Smooth muscle cell (in vitro differentiated cells): Measurements from ENCODE around the gene DYNC1LI1. TPM values are rescaled to one million over a fixed set of nuclear protein-coding genes. Genes with fewer than 3 reads are reported as not detected.

Experiments
- DNase-seq: peaks from one replicate; lab custom pipeline; 2025; ENCODE audit not compliant: unreplicated experiment; lab: John Stamatoyannopoulos, UW
- H2AFZ ChIP-seq: fragments of 200-600 bp; sonication (generic); 2 replicates; pipeline ENCODE4 v1.6.0; 2016; ENCODE audit warnings: antibody characterized with exemption, low read depth, mild to moderate bottlenecking
- H3F3A ChIP-seq: fragments of 200-600 bp; sonication (generic); 2 replicates; pipeline ENCODE4 v1.6.0; 2017; ENCODE audit warnings: antibody characterized with exemption, low read depth
- H3K27ac ChIP-seq: fragments of 200-600 bp; sonication (generic); 2 replicates; pipeline ENCODE4 v1.5.1; 2016; ENCODE audit warnings: low read depth, mild to moderate bottlenecking
- H3K27me3 ChIP-seq: fragments of 200-600 bp; sonication (generic); 2 replicates; pipeline ENCODE4 v1.6.1; 2016; ENCODE audit warnings: low read depth, mild to moderate bottlenecking
- H3K36me3 ChIP-seq: fragments of 200-600 bp; sonication (generic); 2 replicates; pipeline ENCODE4 v1.5.1; 2016; ENCODE audit warnings: low read depth
- H3K4me1 ChIP-seq: fragments of 200-600 bp; sonication (generic); 2 replicates; pipeline ENCODE4 v1.5.1; 2016; ENCODE audit warnings: low read depth
- H3K4me2 ChIP-seq: fragments of 200-600 bp; sonication (generic); 2 replicates; pipeline ENCODE4 v1.6.0; 2016; ENCODE audit warnings: mild to moderate bottlenecking
- H3K4me3 ChIP-seq: fragments of 200-600 bp; sonication (generic); 2 replicates; pipeline ENCODE4 v1.5.1; 2016; ENCODE audit warnings: mild to moderate bottlenecking
- H3K79me2 ChIP-seq: fragments of 200-600 bp; sonication (generic); 2 replicates; pipeline ENCODE4 v1.6.0; 2016; ENCODE audit warnings: low read depth, mild to moderate bottlenecking
- H3K9ac ChIP-seq: fragments of 200-600 bp; sonication (generic); 2 replicates; pipeline ENCODE4 v1.6.0; 2016; ENCODE audit warnings: low read depth
- H3K9me3 ChIP-seq: fragments of 200-600 bp; sonication (generic); replicated peaks from 2 replicates; pipeline ENCODE4 v1.5.1; 2016; ENCODE audit warnings: low read depth
- H4K20me1 ChIP-seq: fragments of 200-600 bp; sonication (generic); 2 replicates; pipeline ENCODE4 v1.6.0; 2016; ENCODE audit warnings: low read depth
- WGBS: methylation state at CpG from one replicate; pipeline ENCODE4 v1.1.7; 2016; ENCODE audit warnings: low lambda C conversion rate; 5-methylcytosine and 5-hydroxymethylcytosine counted together
- polyA plus RNA-seq: library from polyadenylated mRNA; unstranded; fragments of >200 nt; fragmentation: Nextera tagmentation; extraction: Ambion mirVana; gene quantifications from 2 replicates; pipeline ENCODE4 v1.2.1, GENCODE V29; 2016
- total RNA-seq: library from RNA; depleted of rRNA; stranded (reverse); fragments of >200 nt; gene quantifications from 2 replicates; pipeline ENCODE4 v1.2.3, GENCODE V29; 2014
- TF ChIP-seq, protein P1 (sequence below): fragments of 200-600 bp; sonication (generic); IDR thresholded peaks from 2 replicates; pipeline ENCODE4 v1.5.1; 2017; ENCODE audit warnings: borderline replicate concordance, mild to moderate bottlenecking, antibody characterized with exemption; ENCODE audit not compliant: insufficient read depth, poor library complexity, severe bottlenecking

The DYNC1LI1 gene
- total and polyA plus RNA-seq, 2 experiments from 2014 or later = 31.0 to 72.6 TPM

DNA sequence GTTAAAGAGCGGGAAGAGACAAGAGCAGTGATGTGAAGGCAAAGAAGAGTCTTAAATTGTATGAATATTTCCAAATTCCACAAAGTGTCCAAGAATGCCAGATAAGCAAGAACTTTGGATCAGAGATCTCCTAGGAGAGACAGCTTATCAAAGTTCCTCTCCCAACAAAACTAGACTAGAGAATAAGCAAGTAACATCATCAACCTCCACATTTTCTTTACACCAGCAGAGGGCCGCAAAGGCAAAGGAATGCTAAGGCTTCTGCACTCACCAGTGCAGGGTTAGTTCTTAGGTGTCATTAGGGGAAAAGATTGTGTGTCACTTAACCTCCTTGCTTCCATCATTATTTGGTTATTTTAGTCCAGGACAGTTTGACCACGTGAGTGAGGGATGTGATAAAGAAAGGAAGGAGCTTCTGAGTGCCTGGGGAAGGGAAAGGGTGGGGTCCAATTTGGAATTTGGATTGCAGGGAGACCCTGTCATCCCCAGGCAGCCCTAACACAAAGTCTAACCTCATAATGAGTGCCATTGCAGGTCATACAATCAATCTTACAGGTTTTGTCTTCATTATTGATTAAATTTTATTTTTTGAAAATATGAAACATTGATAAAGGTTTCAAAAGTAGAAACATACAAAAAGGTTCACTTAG, 60.5 kb downstream of the DYNC1LI1 start:
- Histone ChIP-seq H3K4me2 (no peak overlapping the region), H3K9me3 (no peaks in the 10 kb centered on the region), H3K79me2 (no peaks in the 10 kb centered on the region), H3K27me3 (no peaks in the 10 kb centered on the region), H3K27ac (no peak overlapping the region), H3K9ac (no peak overlapping the region), H3K4me1 (no peaks in the 10 kb centered on the region), H4K20me1 (no peaks in the 10 kb centered on the region), H3K4me3 (no peak overlapping the region), H3K36me3 (no peaks in the 10 kb centered on the region), H2AFZ (no peak overlapping the region), H3F3A (no peaks in the 10 kb centered on the region)
- DNase-seq = peak; percentile 1
- TF ChIP-seq, protein P1, sequence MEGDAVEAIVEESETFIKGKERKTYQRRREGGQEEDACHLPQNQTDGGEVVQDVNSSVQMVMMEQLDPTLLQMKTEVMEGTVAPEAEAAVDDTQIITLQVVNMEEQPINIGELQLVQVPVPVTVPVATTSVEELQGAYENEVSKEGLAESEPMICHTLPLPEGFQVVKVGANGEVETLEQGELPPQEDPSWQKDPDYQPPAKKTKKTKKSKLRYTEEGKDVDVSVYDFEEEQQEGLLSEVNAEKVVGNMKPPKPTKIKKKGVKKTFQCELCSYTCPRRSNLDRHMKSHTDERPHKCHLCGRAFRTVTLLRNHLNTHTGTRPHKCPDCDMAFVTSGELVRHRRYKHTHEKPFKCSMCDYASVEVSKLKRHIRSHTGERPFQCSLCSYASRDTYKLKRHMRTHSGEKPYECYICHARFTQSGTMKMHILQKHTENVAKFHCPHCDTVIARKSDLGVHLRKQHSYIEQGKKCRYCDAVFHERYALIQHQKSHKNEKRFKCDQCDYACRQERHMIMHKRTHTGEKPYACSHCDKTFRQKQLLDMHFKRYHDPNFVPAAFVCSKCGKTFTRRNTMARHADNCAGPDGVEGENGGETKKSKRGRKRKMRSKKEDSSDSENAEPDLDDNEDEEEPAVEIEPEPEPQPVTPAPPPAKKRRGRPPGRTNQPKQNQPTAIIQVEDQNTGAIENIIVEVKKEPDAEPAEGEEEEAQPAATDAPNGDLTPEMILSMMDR = peak; percentile 76
- WGBS = 35% methylated on average over 3 of the region's 3 CpGs

DNA sequence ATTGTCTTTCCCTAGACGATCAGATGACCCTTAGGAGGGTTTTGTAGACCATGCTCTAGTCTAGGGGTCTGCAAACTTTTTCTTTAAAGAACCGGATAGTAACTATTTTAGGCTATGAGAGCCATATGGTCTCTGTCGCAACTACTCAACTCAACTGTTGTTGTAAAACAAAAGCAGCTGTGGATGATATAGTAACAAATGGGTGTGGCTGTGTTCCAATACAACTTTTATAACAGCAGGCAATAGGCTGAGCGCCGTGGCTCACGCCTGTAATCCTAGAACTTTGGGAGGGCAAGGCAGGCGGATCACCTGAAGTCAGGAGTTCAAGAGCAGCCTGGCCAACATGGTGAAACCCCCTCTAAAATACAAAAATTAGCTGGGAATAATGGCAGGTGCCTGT, 61.9 kb downstream of the DYNC1LI1 start:
- no peak overlapping the region for H2AFZ ChIP-seq
- no peak overlapping the region for H3K4me2 ChIP-seq
- DNase-seq = no peak
- no peaks in the 10 kb centered on the region for H3K9me3 ChIP-seq
- no peaks in the 10 kb centered on the region for H3F3A ChIP-seq
- no peaks in the 10 kb centered on the region for H3K79me2 ChIP-seq
- H3K27ac ChIP-seq = no peak overlapping the region
- no peak overlapping the region for H3K4me3 ChIP-seq
- no peaks in the 10 kb centered on the region for H3K4me1 ChIP-seq
- no peak overlapping the region for H3K9ac ChIP-seq
- TF ChIP-seq, protein P1 = no peak
- H3K27me3 ChIP-seq = no peaks in the 10 kb centered on the region
- H4K20me1 ChIP-seq = no peaks in the 10 kb centered on the region
- H3K36me3 ChIP-seq = no peaks in the 10 kb centered on the region
- 89% methylated on average over 7 of the region's 7 CpGs for WGBS

GRCh38 chr3:32506466-32506865, 64.2 kb downstream of the DYNC1LI1 start:
- Histone ChIP-seq H3K27ac (no peak overlapping the region), H3F3A (peaks cover 3% of the 10 kb centered on the region), H3K36me3 (no peaks in the 10 kb centered on the region), H3K79me2 (peaks cover 4% of the 10 kb centered on the region), H3K27me3 (no peaks in the 10 kb centered on the region), H2AFZ (no peak overlapping the region), H3K4me3 (no peak overlapping the region), H3K9ac (no peak overlapping the region), H3K4me1 (peaks cover 5% of the 10 kb centered on the region), H4K20me1 (peaks cover 6% of the 10 kb centered on the region), H3K4me2 (no peak overlapping the region), H3K9me3 (no peaks in the 10 kb centered on the region)
- DNase-seq = no peak
- 93% methylated on average over 4 of the region's 4 CpGs for WGBS
- TF ChIP-seq, protein P1 = no peak

DNA sequence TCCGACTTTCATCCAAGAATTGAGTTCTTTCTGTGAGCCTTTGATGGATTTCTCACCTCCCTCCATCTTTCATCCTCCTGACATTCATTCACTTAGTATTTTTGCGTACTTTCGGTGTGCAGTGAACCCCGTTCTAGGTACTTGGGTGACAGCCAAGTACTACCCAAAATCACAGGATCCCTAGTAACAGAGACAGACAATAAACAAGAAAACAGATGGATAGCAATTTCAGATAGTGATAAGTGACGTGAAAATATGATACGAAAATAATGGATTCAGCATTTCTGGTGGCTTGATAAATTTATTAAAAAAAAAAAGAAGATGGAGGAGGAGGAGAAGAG, 67.7 kb downstream of the DYNC1LI1 start:
- no peaks in the 10 kb centered on the region for H3K27me3 ChIP-seq
- H3K4me2 ChIP-seq = peak overlapping the region; percentile 90
- no peak for DNase-seq
- peaks cover 38% of the 10 kb centered on the region for H3K79me2 ChIP-seq
- peak overlapping the region; percentile 92 for H3K4me3 ChIP-seq
- peak overlapping the region; percentile 98 for H2AFZ ChIP-seq
- H3K4me1 ChIP-seq = peaks cover 13% of the 10 kb centered on the region
- WGBS = 8% methylated on average over 6 of the region's 6 CpGs
- TF ChIP-seq, protein P1 = no peak
- H3K9me3 ChIP-seq = no peaks in the 10 kb centered on the region
- H3K27ac ChIP-seq = peak overlapping the region; percentile 96
- peaks cover 41% of the 10 kb centered on the region for H4K20me1 ChIP-seq
- peaks cover 4% of the 10 kb centered on the region for H3F3A ChIP-seq
- H3K9ac ChIP-seq = peak overlapping the region; percentile 94
- no peaks in the 10 kb centered on the region for H3K36me3 ChIP-seq
